Gastrocnemius medialis (tissue), 4 donors: ENCODE data around the gene ERC2.

Experiments
- POLR2A ChIP-seq, 2 donors: fragments of 450-650 bp; IDR thresholded peaks; one replicate each; pipeline ENCODE4 v1.6.1; 2017; ENCODE audit warnings: antibody characterized with exemption in 2 of 2, mild to moderate bottlenecking in 2 of 2, moderate library complexity in 2 of 2
- TF ChIP-seq, protein P1 (sequence below), 5 experiments: fragments of 450-650 bp in 3 of 5; fragments of 200-600 bp in 2 of 5; sonication (generic) in 2 of 5; IDR thresholded peaks in 4 of 5; conservative IDR thresholded peaks in 1 of 5; 1 replicate in 4 of 5; 2 replicates in 1 of 5; pipeline ENCODE4 v1.5.1; 2016 to 2019; ENCODE audit warnings: antibody characterized with exemption in 5 of 5, mild to moderate bottlenecking in 3 of 5, moderate library complexity in 3 of 5

DNA sequence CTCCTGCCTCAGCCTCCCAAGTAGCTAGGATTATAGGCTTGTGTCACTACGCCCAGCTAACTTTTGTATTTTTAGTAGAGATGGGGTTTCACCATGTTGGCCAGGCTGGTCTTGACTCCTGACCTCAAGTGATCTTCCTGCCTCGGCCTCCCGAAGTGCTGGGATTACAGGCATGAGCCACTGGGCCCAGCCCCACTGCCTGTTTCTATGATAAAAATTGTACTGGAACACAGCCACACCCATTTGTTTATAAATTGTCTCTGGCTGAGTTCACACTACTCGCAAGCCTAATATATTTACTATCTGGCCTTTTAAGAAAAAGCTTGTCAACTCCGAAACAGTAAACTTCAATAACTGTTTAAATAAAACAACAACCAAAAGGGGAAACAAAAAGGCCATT lies 671.7 kb downstream of the ERC2 start:
- TF ChIP-seq, protein P1, sequence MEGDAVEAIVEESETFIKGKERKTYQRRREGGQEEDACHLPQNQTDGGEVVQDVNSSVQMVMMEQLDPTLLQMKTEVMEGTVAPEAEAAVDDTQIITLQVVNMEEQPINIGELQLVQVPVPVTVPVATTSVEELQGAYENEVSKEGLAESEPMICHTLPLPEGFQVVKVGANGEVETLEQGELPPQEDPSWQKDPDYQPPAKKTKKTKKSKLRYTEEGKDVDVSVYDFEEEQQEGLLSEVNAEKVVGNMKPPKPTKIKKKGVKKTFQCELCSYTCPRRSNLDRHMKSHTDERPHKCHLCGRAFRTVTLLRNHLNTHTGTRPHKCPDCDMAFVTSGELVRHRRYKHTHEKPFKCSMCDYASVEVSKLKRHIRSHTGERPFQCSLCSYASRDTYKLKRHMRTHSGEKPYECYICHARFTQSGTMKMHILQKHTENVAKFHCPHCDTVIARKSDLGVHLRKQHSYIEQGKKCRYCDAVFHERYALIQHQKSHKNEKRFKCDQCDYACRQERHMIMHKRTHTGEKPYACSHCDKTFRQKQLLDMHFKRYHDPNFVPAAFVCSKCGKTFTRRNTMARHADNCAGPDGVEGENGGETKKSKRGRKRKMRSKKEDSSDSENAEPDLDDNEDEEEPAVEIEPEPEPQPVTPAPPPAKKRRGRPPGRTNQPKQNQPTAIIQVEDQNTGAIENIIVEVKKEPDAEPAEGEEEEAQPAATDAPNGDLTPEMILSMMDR (IDR thresholded peaks at IDR 0.05 in 4 of 5, conservative IDR thresholded peaks at IDR 0.05 in 1 of 5): no peak
- no peak for TF ChIP-seq POLR2A (IDR thresholded peaks at IDR 0.05)
